ENCODE measurements around the gene CYP27C1. TPM values are rescaled to one million over a fixed set of nuclear protein-coding genes. Genes with fewer than 3 reads are reported as not detected.
A peak's percentile ranks its signal among the peaks of the same experiment; 100 is the strongest.

Gene CYP27C1
- total and polyA plus RNA-seq, 8 donors, result 0.02 to 0.09 (median 0.03) TPM; not detected in 3

- no peak overlapping the region for H3K4me3 ChIP-seq
- no peaks in the 10 kb centered on the region for H3K27me3 ChIP-seq
- 34 to 43% methylated on average over 19 of the region's 19 CpGs for WGBS, 2 donors
- ATAC-seq (peak; percentile 64 to 95 (median 92)), DNase-seq (peak in 4 of 6 donors; percentile 42 to 84 (median 55)), FAIRE-seq (no peak)
- intact Hi-C loops (cut with DNase I), result no loop called here
- no peaks in the 10 kb centered on the region for H3K4me1 ChIP-seq
- no peak overlapping the region for H3K27ac ChIP-seq
- TF ChIP-seq, protein P1, sequence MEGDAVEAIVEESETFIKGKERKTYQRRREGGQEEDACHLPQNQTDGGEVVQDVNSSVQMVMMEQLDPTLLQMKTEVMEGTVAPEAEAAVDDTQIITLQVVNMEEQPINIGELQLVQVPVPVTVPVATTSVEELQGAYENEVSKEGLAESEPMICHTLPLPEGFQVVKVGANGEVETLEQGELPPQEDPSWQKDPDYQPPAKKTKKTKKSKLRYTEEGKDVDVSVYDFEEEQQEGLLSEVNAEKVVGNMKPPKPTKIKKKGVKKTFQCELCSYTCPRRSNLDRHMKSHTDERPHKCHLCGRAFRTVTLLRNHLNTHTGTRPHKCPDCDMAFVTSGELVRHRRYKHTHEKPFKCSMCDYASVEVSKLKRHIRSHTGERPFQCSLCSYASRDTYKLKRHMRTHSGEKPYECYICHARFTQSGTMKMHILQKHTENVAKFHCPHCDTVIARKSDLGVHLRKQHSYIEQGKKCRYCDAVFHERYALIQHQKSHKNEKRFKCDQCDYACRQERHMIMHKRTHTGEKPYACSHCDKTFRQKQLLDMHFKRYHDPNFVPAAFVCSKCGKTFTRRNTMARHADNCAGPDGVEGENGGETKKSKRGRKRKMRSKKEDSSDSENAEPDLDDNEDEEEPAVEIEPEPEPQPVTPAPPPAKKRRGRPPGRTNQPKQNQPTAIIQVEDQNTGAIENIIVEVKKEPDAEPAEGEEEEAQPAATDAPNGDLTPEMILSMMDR (IDR thresholded peaks at IDR 0.05), result peak in 2 of 4 donors; percentile 20 to 37
- no peaks in the 10 kb centered on the region for H3K9me3 ChIP-seq
- H3K36me3 ChIP-seq, result no peaks in the 10 kb centered on the region
Observed at GRCh38 chr2:127197475-127198385, 22.4 kb downstream of the CYP27C1 start.

- intact Hi-C loops (cut with DNase I), result no loop called here
- Histone ChIP-seq H3K4me1 (no peaks in the 10 kb centered on the region), H3K4me3 (no peak overlapping the region), H3K9me3 (no peaks in the 10 kb centered on the region), H3K27ac (no peak overlapping the region), H3K27me3 (no peaks in the 10 kb centered on the region), H3K36me3 (no peaks in the 10 kb centered on the region)
- FAIRE-seq, result no peak
- 54 to 67% methylated on average over 4 of the region's 4 CpGs for WGBS, 2 donors
- ATAC-seq, result no peak
- TF ChIP-seq, protein P1 (IDR thresholded peaks at IDR 0.05), result no peak
- no peak for DNase-seq
Observed at GRCh38 chr2:127196998-127197397, 23.1 kb downstream of the CYP27C1 start.

DNA sequence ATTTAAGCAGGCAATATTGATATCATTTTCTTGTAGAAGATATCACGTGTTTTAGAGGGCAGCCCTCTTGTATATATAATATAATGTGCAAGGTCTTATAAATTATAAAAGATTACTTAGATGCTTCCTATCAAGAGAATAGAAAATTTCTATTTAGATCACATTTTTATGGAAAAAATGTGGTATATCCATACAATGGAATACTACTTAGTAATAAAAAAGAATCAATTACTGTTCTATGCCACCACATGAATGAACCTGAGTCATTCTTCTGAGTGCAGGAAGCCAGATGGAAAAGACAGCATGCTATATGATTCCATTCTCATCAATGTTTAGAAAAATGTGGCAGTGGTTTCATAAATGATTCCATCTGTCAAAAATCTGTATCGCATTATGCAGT is 23.6 kb downstream of the CYP27C1 start:
- no peak for DNase-seq
- Histone ChIP-seq H3K27me3 (no peaks in the 10 kb centered on the region), H3K9me3 (no peaks in the 10 kb centered on the region), H3K4me3 (no peak overlapping the region), H3K27ac (no peak overlapping the region), H3K4me1 (no peaks in the 10 kb centered on the region), H3K36me3 (no peaks in the 10 kb centered on the region)
- intact Hi-C loops (cut with DNase I), result no loop called here
- WGBS, 2 donors, result 91 to 93% methylated on average over 2 of the region's 2 CpGs
- ATAC-seq, result no peak
- no peak for FAIRE-seq
- TF ChIP-seq, protein P1 (IDR thresholded peaks at IDR 0.05), result no peak

DNA sequence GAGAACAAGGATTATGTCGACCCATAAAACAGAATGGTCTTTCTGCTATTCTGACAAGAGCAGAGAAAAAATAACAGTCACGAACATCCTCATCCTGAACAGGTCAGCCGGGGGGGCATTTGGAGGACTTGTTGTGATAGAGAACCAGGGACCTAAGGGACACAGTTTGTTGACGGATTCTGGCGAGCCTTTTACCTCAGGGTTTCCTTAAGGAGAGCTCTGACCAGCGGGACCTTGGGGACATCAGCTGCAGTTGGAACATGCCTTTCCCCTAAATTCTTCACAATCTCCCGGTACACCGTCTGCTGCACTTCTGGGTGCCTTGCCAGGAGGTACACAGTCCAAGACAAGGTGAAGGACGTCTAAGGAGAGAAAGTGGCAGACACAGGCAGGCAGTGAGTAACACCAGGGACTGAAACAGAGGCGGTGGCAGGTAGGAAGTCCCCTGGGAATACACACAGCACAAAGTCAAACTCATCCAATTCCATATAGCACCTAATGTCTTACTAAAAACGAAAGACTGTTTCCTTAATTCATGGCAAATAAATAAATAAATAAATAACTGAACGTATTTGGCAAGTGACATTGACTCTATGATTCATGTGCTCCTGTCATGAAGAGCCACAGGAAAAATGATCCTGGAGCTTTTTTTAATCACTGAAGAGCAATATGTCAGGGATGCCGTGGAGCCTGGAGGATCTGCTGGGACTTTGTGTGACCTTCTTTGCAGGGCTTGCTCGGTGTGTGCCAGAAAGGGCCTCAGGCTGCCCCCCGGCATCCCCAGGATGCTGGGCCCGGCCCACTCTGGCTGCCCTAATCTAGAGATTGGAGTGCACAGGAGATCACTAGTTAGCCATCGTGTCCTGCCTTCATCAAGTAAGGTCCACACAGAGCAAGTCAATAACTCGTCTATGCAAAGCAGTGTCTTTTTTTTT is 24.7 kb downstream of the CYP27C1 start:
- 69 to 75% methylated on average over 18 of the region's 18 CpGs for WGBS, 2 donors
- TF ChIP-seq, protein P1 (IDR thresholded peaks at IDR 0.05), result no peak
- no peaks in the 10 kb centered on the region for H3K4me1 ChIP-seq

More for the DNA sequence above, 24.7 kb downstream of the CYP27C1 start:
- intact Hi-C loops (cut with DNase I), result no loop called here
- H3K27me3 ChIP-seq, result no peaks in the 10 kb centered on the region
- FAIRE-seq, result no peak
- H3K27ac ChIP-seq, result no peak overlapping the region
- no peak overlapping the region for H3K4me3 ChIP-seq
- H3K9me3 ChIP-seq, result no peaks in the 10 kb centered on the region
- DNase-seq, result no peak
- no peak for ATAC-seq
- no peaks in the 10 kb centered on the region for H3K36me3 ChIP-seq

Measured in pancreas (tissue), 10 donors.